SKM-1 (cell line): Measurements from ENCODE around the gene TMEM209.
"Not testable (repeated sequence)": the region's sequence is repeated elsewhere in the genome, so short reads cannot be mapped to it uniquely, and the experiment has no call there.

ENCODE experiments used
- DNase-seq: peaks from one replicate; lab custom pipeline; 2025; ENCODE audit not compliant: unreplicated experiment; lab: John Stamatoyannopoulos, UW

TMEM209 gene

GRCh38 chr7:130129011-130129411 lies 76.2 kb downstream of the TMEM209 start:
- DNase-seq: no peak

- DNase-seq: no peak
Measured at GRCh38 chr7:130127821-130128317, 77.3 kb downstream of the TMEM209 start.

- no peak for DNase-seq
Measured at GRCh38 chr7:130127404-130127803, 77.8 kb downstream of the TMEM209 start.

- DNase-seq: not testable (repeated sequence)
Measured at GRCh38 chr7:130126840-130127239, 78.4 kb downstream of the TMEM209 start.

GRCh38 chr7:130124711-130125110 lies 80.5 kb downstream of the TMEM209 start:
- no peak for DNase-seq

GRCh38 chr7:130123501-130123900 lies 81.7 kb downstream of the TMEM209 start:
- DNase-seq: no peak

GRCh38 chr7:130118801-130119200 lies 86.4 kb downstream of the TMEM209 start:
- DNase-seq: no peak

GRCh38 chr7:130118294-130118693 lies 86.9 kb downstream of the TMEM209 start:
- DNase-seq: no peak

GRCh38 chr7:130114776-130115175 lies 90.4 kb downstream of the TMEM209 start:
- no peak for DNase-seq
